ENCODE results near the gene MKRN3.

DNA sequence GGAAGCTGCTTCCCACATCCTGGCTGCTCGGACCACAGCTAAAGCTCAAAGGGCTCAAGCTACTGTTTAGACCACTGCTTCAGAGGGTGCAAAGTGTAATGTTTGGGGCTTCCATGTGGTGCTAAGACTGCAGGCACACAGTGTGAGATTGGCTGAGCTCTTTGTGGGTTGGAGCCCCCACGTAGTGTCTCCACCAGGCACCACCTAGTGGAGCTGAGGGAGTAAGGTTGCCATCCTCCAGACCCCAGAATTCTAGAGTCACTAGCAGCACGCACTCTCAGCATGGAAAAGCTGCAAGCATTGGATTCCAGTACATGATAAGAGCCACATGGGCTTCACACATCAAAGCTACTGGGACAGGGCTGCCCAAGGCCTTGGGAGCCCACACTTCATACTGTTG, 9.3 kb downstream of the MKRN3 start:
- TF ChIP-seq POLR2A (IDR thresholded peaks at IDR 0.05; ENCODE audit: low read depth, low read length) (no peak), CTCF (conservative IDR thresholded peaks at IDR 0.05; ENCODE audit: low read depth, low read length) (no peak), BHLHE40 (IDR thresholded peaks at IDR 0.05; ENCODE audit: low read depth, low read length) (no peak), FOS (IDR thresholded peaks at IDR 0.05; ENCODE audit: low read depth, low read length) (no peak), MAFK (IDR thresholded peaks at IDR 0.05; ENCODE audit: low read depth, low read length) (no peak)
